ENCODE results near the gene GNA14.
"Not testable (repeated sequence)": the region's sequence is repeated elsewhere in the genome, so short reads cannot be mapped to it uniquely, and the experiment has no call there.

DNA sequence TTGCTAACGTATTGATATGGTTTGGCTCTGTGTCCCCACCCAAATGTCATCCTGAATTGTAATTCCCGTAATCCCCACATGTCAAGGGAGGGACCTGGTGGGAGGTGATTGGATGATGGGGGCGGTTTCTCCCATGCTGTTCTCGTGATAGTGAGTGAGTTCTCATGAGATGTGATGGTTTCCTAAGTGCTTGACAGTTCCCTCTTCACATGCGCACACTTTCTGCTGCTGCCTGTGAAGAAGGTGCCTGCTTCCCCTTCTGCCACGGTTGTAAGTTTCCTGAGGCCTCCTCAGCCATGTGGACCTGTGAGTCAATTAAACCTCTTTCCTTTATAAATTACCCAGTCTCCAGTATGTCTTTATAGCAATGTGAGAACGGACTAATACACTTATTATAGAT lies 207.0 kb downstream of the GNA14 start:
- TF ChIP-seq, protein P1, sequence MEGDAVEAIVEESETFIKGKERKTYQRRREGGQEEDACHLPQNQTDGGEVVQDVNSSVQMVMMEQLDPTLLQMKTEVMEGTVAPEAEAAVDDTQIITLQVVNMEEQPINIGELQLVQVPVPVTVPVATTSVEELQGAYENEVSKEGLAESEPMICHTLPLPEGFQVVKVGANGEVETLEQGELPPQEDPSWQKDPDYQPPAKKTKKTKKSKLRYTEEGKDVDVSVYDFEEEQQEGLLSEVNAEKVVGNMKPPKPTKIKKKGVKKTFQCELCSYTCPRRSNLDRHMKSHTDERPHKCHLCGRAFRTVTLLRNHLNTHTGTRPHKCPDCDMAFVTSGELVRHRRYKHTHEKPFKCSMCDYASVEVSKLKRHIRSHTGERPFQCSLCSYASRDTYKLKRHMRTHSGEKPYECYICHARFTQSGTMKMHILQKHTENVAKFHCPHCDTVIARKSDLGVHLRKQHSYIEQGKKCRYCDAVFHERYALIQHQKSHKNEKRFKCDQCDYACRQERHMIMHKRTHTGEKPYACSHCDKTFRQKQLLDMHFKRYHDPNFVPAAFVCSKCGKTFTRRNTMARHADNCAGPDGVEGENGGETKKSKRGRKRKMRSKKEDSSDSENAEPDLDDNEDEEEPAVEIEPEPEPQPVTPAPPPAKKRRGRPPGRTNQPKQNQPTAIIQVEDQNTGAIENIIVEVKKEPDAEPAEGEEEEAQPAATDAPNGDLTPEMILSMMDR (IDR thresholded peaks at IDR 0.05; ENCODE audit: control extremely low read depth in 1 of 3, insufficient read depth in 1 of 3, low read depth in 1 of 3, low read length in 3 of 3): not testable (repeated sequence)
- TF ChIP-seq TAF1 (IDR thresholded peaks at IDR 0.05; ENCODE audit: low read depth, low read length); POLR2A (IDR thresholded peaks at IDR 0.05; ENCODE audit: control extremely low read depth in 1 of 2, low read depth in 2 of 2, low read length in 2 of 2); CEBPB (IDR thresholded peaks at IDR 0.05; ENCODE audit: low read depth, low read length); GTF2F1 (IDR thresholded peaks at IDR 0.05; ENCODE audit: borderline replicate concordance, low read depth, low read length): not testable (repeated sequence)

Data from H1 (cell line).